GM21381 (cell line): ENCODE data around the gene SNAPC2.
"Not testable (repeated sequence)": the region's sequence is repeated elsewhere in the genome, so short reads cannot be mapped to it uniquely, and the experiment has no call there.

Experiments
- ATAC-seq: cut with Tn5 transposase; IDR thresholded peaks from one replicate; pipeline ENCODE4 v1.9.1; 2021; ENCODE audit warnings: mild to moderate bottlenecking, moderate library complexity; ENCODE audit not compliant: unreplicated experiment

The SNAPC2 gene

GRCh38 chr19:7908742-7909461 lies 11.2 kb upstream of the SNAPC2 start:
- no peak for ATAC-seq

- ATAC-seq: no peak
Measured at GRCh38 chr19:7909471-7910067, 10.6 kb upstream of the SNAPC2 start.

- no peak for ATAC-seq
Measured at GRCh38 chr19:7910321-7911161, 9.6 kb upstream of the SNAPC2 start.

- no peak for ATAC-seq
Measured at GRCh38 chr19:7911508-7912143, 8.5 kb upstream of the SNAPC2 start.

- ATAC-seq: no peak
Measured at GRCh38 chr19:7912144-7912696, 7.9 kb upstream of the SNAPC2 start.

- no peak for ATAC-seq
Measured at GRCh38 chr19:7912697-7913564, 7.2 kb upstream of the SNAPC2 start.

- ATAC-seq: no peak
Measured at GRCh38 chr19:7913652-7914051, 6.5 kb upstream of the SNAPC2 start.

- no peak for ATAC-seq
Measured at GRCh38 chr19:7914099-7914498, 6.0 kb upstream of the SNAPC2 start.

- ATAC-seq: no peak
Measured at GRCh38 chr19:7914598-7915045, 5.5 kb upstream of the SNAPC2 start, which contains the start of gene TGFBR3L. TGFBR3L (plus strand) TSS chr19:7914830.

- no peak for ATAC-seq
Measured at GRCh38 chr19:7915250-7916102, 4.7 kb upstream of the SNAPC2 start.

GRCh38 chr19:7916103-7916954 lies 3.8 kb upstream of the SNAPC2 start:
- ATAC-seq: no peak

- ATAC-seq: no peak
Measured at GRCh38 chr19:7916955-7917266, 3.2 kb upstream of the SNAPC2 start.

- ATAC-seq: no peak
Measured at GRCh38 chr19:7917267-7918061, 2.7 kb upstream of the SNAPC2 start.

- not testable (repeated sequence) for ATAC-seq
Measured at GRCh38 chr19:7918062-7918614, 2.0 kb upstream of the SNAPC2 start.

GRCh38 chr19:7918615-7919421 lies 1.3 kb upstream of the SNAPC2 start:
- ATAC-seq: no peak
